ENCODE measurements around the gene SPATS2L.

The SPATS2L gene

GRCh38 chr2:200408428-200409316 is 102.2 kb downstream of the SPATS2L start:
- no peak for DNase-seq (ENCODE audit: low read depth in 2 of 2)

- no peak for DNase-seq (ENCODE audit: low read depth in 2 of 2)
Measured at GRCh38 chr2:200411831-200412230, 105.3 kb downstream of the SPATS2L start.

DNA sequence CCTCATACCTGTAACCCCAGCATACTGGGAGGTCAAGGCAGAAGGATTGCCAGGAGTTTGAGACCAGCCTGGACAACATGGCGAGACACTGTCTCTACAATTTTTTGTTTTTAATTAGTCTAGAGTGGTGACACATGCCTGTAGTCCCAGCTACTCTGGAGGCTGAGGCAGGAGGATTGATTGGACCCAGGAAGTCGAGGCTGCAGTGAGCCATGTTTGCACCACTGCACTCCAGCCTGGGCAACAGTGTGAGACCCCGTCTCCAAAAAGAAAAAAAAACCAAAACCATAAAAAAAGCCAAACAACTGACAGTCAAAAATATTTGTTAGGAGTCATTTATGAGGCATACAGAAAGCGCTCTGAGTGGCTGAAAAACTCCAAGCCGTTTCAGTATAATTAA is 107.9 kb downstream of the SPATS2L start:
- no peak for DNase-seq (ENCODE audit: low read depth in 2 of 2)

- DNase-seq (ENCODE audit: low read depth in 2 of 2): no peak
Measured at GRCh38 chr2:200415455-200415854, 109.0 kb downstream of the SPATS2L start.

- no peak for DNase-seq (ENCODE audit: low read depth in 2 of 2)
Measured at GRCh38 chr2:200416878-200417277, 110.4 kb downstream of the SPATS2L start.

GRCh38 chr2:200417366-200417765 is 110.9 kb downstream of the SPATS2L start:
- no peak for DNase-seq (ENCODE audit: low read depth in 2 of 2)

- DNase-seq (ENCODE audit: low read depth in 2 of 2): no peak
Measured at GRCh38 chr2:200418399-200418798, 111.9 kb downstream of the SPATS2L start.

DNA sequence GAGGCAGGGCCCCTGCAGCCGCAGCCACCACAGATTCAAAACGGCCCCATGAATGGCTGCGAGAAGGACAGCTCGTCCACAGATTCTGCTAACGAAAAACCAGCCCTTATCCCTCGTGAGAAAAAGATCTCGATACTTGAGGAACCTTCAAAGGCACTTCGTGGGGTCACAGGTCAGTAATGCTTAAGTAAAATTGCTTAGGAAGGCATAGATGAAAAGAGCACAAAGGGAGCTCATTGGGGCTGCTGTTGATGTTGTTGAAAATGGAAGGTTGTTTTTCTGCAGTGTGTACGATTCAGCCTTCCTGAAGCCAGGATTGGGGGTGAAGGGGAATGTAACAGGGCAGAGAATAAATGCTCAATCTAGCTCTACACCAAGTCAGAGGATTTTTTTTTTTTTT is 112.8 kb downstream of the SPATS2L start:
- no peak for DNase-seq (ENCODE audit: low read depth in 2 of 2)

DNA sequence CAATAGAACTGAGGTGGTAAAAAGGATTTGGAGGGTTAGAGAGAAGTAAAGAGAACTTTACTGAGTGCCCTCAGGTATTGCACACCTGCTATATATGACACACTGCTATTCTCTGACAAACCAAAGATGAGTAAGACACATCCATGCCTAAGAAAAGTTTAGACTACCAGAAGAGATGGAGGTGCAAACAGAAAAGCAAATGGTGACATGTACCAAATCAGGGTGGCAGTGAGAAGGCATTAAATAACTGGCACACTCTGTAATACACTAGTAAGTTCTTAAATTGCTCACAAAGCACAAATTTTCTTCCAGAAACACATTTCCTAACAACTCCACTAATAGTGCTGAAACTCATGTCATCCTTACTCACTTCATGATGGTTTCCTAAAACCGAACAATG is 114.8 kb downstream of the SPATS2L start:
- DNase-seq (ENCODE audit: low read depth in 2 of 2): no peak

GRCh38 chr2:200422071-200422470 is 115.6 kb downstream of the SPATS2L start:
- no peak for DNase-seq (ENCODE audit: low read depth in 2 of 2)

DNA sequence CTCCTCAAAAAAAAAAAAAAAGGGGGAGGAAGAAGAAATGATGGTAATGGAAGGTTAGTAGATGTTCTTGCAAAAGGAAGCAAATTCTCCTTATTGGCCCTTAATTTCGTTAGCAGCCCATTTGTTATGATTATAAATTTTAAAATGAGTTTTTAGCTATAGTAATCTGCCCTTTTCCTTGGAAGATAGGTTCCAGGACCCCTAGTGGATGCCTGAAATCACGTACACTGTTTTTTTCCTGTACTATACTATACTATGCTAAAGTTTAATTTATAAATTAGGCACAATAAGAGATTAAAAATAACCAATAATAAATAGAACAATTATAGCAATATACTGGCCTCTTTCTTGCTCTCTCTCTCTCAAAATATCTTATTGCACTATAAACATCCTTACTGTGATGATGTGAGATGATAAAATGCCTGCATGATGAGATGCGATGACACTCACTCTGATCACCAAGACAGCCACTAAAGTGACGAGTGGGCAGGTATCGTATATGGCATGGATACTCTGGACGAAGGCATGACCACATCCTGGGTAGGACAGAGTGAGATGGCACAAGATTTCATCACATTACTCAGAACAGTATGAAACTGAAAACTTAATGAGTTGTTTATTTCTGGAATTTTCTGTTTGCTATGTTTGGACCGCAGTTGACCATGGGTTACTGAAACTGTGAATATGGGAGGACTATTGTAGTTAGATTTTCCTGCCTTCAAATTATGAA is 116.2 kb downstream of the SPATS2L start:
- no peak for DNase-seq (ENCODE audit: low read depth in 2 of 2)

GRCh38 chr2:200423541-200423940 is 117.0 kb downstream of the SPATS2L start:
- no peak for DNase-seq (ENCODE audit: low read depth in 2 of 2)

- no peak for DNase-seq (ENCODE audit: low read depth in 2 of 2)
Measured at GRCh38 chr2:200425026-200425821, 118.7 kb downstream of the SPATS2L start.

- no peak for DNase-seq (ENCODE audit: low read depth in 2 of 2)
Measured at GRCh38 chr2:200426754-200427153, 120.3 kb downstream of the SPATS2L start.

GRCh38 chr2:200428961-200429665 is 122.6 kb downstream of the SPATS2L start:
- DNase-seq (ENCODE audit: low read depth in 2 of 2): no peak

DNA sequence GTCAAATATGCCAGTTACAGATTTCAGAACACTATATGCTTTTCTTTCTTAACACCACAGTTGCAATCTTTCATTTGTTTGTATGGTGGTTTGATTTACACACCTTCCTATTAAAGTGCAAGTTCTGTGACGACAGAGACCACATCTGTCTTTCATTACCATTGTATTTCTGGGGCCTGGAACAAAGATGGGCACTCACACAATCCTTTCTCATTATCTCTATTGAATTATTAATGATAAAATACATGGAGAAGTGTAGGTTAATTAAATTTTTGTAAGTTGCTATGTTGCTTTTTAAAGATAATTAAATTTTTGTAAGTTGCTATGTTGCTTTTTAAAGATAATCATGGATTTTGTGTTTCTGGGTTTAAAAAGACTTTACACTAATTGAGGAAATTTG is 123.5 kb downstream of the SPATS2L start:
- DNase-seq (ENCODE audit: low read depth in 2 of 2): no peak

DNA sequence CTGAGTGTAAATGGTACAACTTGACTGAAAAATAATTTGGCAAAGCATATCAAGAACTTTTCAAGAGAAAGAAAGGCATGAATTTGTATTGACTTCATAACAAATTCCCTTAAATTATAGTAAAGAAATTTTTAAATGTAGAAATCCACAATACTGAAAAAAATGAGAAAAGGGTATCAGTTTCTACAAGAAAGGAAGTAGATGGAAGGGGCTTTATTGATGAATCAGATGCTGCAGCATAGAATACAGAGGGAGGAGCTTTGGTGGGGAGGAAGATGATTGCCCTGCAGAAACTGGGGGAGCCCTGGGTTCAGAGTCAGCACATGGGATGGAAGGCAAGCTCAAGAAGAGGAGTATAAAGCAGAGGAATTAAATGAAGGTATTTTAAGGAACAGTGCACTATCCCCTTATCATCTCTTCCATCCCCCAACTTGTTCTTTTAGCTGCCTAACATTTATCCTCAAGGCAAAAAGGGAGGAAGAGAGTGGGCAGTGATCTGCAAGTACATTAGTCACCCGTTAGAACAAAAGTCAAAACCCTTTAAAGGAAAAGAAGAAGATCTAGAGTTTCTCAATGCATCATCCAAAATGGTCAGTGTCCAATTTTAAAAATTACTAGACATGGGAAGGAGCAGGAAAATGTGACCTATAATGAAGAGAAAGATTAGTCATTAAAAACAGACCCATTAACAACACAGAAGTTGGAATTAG is 125.7 kb downstream of the SPATS2L start:
- no peak for DNase-seq (ENCODE audit: low read depth in 2 of 2)

GRCh38 chr2:200435379-200435778 is 128.9 kb downstream of the SPATS2L start:
- DNase-seq (ENCODE audit: low read depth in 2 of 2): no peak

DNA sequence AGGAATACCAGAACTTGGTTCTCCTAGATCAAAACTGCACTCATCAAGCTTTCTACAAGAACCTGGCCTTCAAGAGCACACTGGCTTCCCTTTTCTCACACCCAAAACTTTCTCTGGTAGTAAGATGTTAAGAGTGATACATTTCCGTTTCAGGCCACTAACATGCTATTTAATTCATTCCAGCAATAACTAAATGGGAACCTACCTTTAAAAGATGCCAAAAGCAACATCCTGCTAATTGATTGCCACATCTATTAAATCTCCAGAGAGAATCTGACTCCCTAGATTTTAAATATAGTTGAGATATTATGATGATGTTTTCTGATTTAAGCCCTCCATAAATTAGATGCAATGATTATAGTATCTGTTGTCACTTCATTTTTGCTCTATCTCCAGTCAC is 131.8 kb downstream of the SPATS2L start:
- DNase-seq (ENCODE audit: low read depth in 2 of 2): no peak

DNA sequence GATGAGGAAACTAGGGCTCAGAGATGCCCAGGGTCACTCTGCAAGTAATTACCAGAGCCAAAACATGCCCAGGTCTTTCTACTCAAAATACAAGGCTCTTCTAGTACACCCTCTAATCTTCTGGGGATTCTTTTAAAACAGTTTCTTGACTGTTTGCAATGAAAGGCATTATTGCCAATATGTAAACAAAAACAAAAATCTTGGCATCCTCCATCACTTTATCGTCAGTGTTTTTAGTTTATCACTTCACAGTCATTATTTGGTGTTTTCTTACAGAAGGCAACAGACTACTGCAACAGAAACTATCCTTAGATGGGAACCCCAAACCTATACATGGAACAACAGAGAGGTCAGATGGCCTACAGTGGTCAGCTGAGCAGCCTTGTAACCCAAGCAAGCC is 132.4 kb downstream of the SPATS2L start:
- no peak for DNase-seq (ENCODE audit: low read depth in 2 of 2)

DNA sequence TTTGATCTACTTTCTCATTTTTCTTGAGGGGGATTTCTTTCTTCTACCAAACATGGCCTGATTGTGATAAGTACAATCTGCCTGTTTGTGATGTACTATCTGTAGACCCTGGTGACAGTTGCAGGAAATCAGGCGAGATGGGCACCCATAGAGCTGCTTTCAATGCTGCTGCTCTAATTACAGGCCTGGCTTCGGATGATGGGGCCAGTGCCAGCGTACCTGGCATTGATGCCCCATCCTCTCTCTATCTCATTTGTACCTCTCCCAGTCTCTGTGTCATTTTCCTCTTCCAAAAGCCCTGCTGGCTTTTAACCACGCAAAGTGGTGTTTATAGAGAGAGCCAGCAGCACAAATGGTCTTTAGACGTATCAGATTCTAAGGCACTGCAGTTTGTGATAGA is 133.5 kb downstream of the SPATS2L start:
- no peak for DNase-seq (ENCODE audit: low read depth in 2 of 2)
